ENCODE measurements around the gene EFNA1.
"Not testable (repeated sequence)": the region's sequence is repeated elsewhere in the genome, so short reads cannot be mapped to it uniquely, and the experiment has no call there.

Gene EFNA1

GRCh38 chr1:155092131-155092530, 35.5 kb upstream of the EFNA1 start:
- DNase-seq (ENCODE audit: low read depth in 2 of 2, low spot score in 1 of 2) = no peak

- no peak for DNase-seq (ENCODE audit: low read depth in 2 of 2, low spot score in 1 of 2)
These were observed 35.0 kb upstream of the EFNA1 start for GRCh38 chr1:155092641-155093040.

GRCh38 chr1:155093911-155094621, 33.6 kb upstream of the EFNA1 start:
- no peak for DNase-seq (ENCODE audit: low read depth in 2 of 2, low spot score in 1 of 2)

- DNase-seq (ENCODE audit: low read depth in 2 of 2, low spot score in 1 of 2) = no peak
These were observed 33.1 kb upstream of the EFNA1 start for GRCh38 chr1:155094622-155094948.

GRCh38 chr1:155099331-155099730, 28.3 kb upstream of the EFNA1 start:
- DNase-seq (ENCODE audit: low read depth in 2 of 2, low spot score in 1 of 2) = no peak

- no peak for DNase-seq (ENCODE audit: low read depth in 2 of 2, low spot score in 1 of 2)
These were observed 24.4 kb upstream of the EFNA1 start for GRCh38 chr1:155103325-155103724.

- DNase-seq (ENCODE audit: low read depth in 2 of 2, low spot score in 1 of 2) = no peak
These were observed 22.8 kb upstream of the EFNA1 start for GRCh38 chr1:155104605-155105534.

- DNase-seq (ENCODE audit: low read depth in 2 of 2, low spot score in 1 of 2) = no peak
These were observed 22.1 kb upstream of the EFNA1 start for GRCh38 chr1:155105604-155106011.

- DNase-seq (ENCODE audit: low read depth in 2 of 2, low spot score in 1 of 2) = no peak
These were observed 20.8 kb upstream of the EFNA1 start for GRCh38 chr1:155106862-155107261.

- no peak for DNase-seq (ENCODE audit: low read depth in 2 of 2, low spot score in 1 of 2)
These were observed 20.1 kb upstream of the EFNA1 start for GRCh38 chr1:155107309-155108264.

- no peak for DNase-seq (ENCODE audit: low read depth in 2 of 2, low spot score in 1 of 2)
These were observed 19.4 kb upstream of the EFNA1 start for GRCh38 chr1:155108296-155108695.

GRCh38 chr1:155110381-155110780, 17.3 kb upstream of the EFNA1 start:
- no peak for DNase-seq (ENCODE audit: low read depth in 2 of 2, low spot score in 1 of 2)

- DNase-seq (ENCODE audit: low read depth in 2 of 2, low spot score in 1 of 2) = no peak
These were observed 16.9 kb upstream of the EFNA1 start for GRCh38 chr1:155110826-155111225.

- DNase-seq (ENCODE audit: low read depth in 2 of 2, low spot score in 1 of 2) = no peak
These were observed 14.2 kb upstream of the EFNA1 start for GRCh38 chr1:155113450-155113980.

- DNase-seq (ENCODE audit: low read depth in 2 of 2, low spot score in 1 of 2) = no peak
These were observed 11.4 kb upstream of the EFNA1 start for GRCh38 chr1:155116113-155116764.

GRCh38 chr1:155117610-155118009, 10.1 kb upstream of the EFNA1 start:
- DNase-seq (ENCODE audit: low read depth in 2 of 2, low spot score in 1 of 2) = no peak

- DNase-seq (ENCODE audit: low read depth in 2 of 2, low spot score in 1 of 2) = not testable (repeated sequence)
These were observed 9.6 kb upstream of the EFNA1 start for GRCh38 chr1:155118090-155118489.

GRCh38 chr1:155120253-155120652, 7.4 kb upstream of the EFNA1 start:
- DNase-seq (ENCODE audit: low read depth in 2 of 2, low spot score in 1 of 2) = no peak

GRCh38 chr1:155121249-155121648, 6.4 kb upstream of the EFNA1 start:
- DNase-seq (ENCODE audit: low read depth in 2 of 2, low spot score in 1 of 2) = no peak

GRCh38 chr1:155122308-155122707, 5.4 kb upstream of the EFNA1 start:
- no peak for DNase-seq (ENCODE audit: low read depth in 2 of 2, low spot score in 1 of 2)

GRCh38 chr1:155123801-155124200, 3.9 kb upstream of the EFNA1 start:
- no peak for DNase-seq (ENCODE audit: low read depth in 2 of 2, low spot score in 1 of 2)

Data from stimulated activated CD8-positive, alpha-beta memory T cell treated with anti-CD3 and anti-CD28 coated beads, Interleukin-4, amount 100 ng/mL, for 4 hours (primary cell).